Stimulated activated CD4-positive, alpha-beta T cell treated with anti-CD3 and anti-CD28 coated beads, Interleukin-4, amount 100 ng/mL, for 48 hours (primary cell): Measurements from ENCODE around the gene GCHFR.

Experiments
- DNase-seq, 2 donors: peaks; one replicate each; pipeline ENCODE4 v3.0.0-alpha.2; 2020; ENCODE audit warnings: low read depth in 2 of 2

The GCHFR gene

GRCh38 chr15:40763801-40764628 is at the start of gene GCHFR:
Gene GCHFR, plus strand, starts transcription at chr15:40764068. Its CDS starts 113 bp downstream, at chr15:40764181.
- DNase-seq, result peak; percentile 56 to 65

DNA sequence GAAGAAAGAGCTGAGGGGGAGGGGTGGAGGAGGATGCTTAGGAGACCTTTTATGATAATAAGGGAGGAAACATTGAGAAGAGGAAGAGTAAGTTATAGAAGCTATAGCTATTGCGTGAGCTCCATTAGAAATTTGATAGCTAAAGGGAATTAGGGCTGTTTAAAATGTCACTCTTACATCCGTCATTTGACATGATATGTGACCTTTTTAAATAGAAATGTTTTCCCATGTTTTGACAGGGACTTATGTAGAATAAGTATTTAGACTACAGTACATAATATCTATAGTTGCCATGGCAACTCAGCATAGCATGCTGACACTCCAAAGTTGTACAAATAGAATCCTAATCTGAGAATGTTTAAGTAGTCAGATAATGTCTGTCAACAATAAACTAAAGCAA is 49.7 kb upstream of the GCHFR start:
- no peak for DNase-seq

DNA sequence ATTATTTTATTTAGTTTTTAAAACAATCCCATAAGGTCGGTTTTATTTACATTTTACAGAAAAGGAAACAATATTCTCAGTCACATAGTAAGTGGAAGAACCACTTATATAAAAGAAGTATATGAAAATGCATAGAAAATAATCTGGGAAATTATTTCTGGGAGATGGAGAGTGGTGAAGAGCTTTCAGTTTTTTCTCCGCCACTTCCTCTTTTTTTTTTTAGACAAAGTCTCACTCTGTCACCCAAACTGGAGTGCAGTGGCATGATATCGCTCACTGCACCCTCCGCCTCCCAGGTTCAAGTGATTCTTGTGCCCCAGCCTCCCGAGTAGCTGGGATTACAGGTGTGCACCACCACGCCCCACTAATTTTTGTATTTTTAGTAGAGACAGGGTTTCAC is 47.7 kb upstream of the GCHFR start:
- DNase-seq, result no peak

- no peak for DNase-seq
These were observed 42.2 kb upstream of the GCHFR start for GRCh38 chr15:40721701-40722100.

GRCh38 chr15:40722354-40722753 is 41.5 kb upstream of the GCHFR start:
- no peak for DNase-seq

DNA sequence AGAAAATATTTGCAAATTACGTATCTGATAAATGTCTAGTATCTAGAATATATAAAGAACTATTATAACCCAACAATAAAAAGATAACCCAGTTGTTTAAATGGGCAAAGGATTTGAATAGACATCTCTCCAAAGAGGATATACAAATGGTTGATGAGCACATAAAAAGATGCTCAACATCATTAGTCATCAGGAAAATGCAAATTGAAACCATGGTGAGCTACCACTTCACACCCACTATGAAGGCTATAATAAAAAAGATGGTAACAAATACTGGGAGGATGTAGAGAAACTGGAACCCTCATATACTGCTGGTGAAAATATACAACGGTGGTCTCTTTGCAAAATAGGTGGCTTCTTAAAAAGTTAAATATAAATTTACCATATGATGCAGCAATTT is 40.9 kb upstream of the GCHFR start:
- DNase-seq, result no peak

DNA sequence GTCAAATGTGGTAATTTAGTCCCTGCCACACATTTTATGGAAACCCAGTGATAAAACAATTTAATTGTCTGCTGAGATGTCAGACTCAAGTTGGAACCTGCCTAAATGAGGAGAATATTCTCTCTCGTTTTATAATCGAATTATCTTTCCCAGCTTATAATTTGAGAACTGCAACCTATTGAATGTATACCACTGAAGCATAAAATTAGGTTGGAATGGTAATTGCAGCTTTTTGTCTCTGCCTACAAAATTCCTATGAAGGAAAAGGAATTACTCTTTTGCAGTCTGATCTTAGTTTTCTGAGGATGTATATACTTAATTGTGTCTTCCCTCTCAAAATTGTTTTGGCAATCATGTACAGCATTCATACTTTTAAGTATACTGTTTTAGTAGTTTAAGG is 39.9 kb upstream of the GCHFR start:
- DNase-seq, result no peak

GRCh38 chr15:40731034-40731433 is 32.8 kb upstream of the GCHFR start:
- no peak for DNase-seq

GRCh38 chr15:40736575-40736974 is 27.3 kb upstream of the GCHFR start:
- DNase-seq, result no peak

DNA sequence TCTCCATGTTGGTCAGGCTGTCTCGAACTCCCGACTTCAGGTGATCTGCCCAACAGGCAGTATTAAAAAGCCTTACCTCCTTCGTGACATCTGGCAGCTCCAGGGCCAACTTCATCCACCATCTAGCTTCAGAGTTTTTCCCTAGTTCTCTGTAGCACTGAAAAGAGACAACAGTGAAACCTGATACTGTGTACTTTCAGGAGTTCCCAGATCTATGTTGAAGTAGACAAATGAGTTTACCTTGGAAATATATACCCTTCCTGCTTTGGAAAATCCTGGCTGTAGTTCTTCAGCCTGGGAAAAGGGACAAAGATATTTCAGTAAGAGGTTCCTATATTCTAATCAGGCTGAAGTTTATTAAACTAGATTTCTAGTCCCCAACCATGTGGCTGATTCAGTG is 26.8 kb upstream of the GCHFR start:
- no peak for DNase-seq

DNA sequence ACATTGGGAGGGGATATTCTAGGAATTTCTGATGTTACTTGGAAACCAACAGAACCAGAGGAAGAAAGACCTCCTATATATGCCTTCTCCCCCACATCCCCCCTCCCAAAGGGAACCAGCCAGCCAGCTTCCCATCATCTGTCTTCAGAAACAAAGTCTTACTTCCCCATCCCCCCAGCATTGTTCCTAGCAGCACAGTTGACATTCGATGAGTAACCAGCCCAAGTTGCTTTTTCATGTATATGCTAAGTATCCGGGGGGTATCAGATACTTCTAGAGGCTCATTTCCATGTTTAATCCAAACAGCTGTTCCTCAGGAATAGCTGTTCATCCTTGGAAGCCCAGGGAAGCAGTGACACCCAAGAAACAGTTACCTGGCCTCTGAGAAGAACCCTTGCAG is 24.8 kb upstream of the GCHFR start:
- no peak for DNase-seq

DNA sequence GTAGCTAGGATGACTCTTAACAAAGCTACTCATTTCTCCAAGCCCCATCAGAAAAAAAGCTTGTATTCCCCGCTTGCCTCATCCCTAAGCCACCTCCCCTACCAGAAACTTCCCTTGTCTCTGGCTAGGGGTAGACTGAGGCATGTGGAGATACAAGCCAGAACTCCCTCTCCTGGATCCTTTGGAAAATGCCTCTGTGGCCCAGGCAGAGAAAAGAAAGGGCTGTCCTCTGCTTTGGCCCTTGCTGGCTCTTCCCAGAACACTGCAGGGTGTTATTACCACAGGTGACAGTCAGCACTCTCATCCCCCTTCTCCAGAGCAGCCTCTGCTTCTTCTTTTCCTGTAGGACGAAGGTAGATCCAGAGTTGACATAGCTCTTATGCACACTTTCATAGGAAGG is 24.0 kb upstream of the GCHFR start:
- DNase-seq, result no peak

- DNase-seq, result no peak
These were observed 20.4 kb upstream of the GCHFR start for GRCh38 chr15:40743485-40743901.

DNA sequence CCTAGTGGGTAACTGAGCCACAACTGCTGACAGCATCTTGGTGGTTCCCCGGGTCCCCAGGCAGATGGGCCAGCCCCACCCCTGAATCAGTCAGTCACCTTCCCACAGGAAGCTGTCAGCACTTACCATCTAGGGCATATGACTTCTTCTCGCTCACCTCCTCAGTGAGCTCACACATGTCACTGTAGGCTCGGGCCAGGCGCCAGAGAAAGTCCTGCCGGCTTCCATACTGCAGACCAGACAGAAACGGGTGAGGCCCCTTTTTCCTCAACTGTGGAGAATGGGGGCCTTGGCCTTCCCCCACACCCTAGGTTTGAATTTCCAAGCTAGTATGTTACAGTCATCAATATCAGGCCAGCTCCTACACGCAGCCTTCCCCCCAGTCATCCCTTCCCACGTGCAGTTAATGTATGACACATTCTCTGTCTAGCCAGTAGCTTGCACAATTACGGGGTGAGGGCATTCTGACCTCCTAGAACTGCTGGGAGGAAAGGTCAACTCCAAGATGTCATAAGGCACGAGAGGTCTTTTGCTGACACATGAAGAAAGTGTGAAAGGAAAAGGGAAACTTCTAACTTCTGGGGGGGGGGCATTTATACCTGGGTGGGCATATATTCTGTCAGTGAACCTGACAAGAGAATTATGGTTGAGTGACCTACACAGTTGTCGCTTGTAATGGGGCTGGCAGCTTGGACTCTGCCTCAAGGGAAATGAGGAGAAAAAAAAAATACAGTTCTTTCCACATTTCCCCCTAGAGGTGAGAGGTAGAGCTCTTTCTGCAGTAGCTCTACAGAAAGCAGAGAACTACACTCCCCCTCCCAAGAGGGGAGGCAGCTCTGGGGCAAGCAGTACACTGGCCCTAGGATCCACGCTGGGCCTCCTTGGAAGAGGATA is 19.7 kb upstream of the GCHFR start:
- DNase-seq, result peak; percentile 39 to 50

DNA sequence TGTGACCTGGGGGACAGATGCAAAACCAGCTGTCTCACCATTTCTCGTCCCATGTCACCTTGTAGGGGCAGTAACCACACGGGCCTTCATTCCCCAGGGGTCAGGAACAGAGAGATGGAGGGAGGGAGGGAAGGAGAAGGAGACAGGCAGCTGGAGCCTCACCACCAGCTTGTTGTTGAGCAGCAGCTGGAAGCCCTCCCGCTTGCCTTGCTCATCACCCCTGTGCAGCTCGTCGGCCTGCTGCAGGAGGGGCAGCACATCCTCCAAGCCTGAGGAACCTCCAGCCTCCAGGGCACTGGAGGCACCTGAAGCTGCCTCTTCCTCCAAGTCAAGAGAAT is 19.1 kb upstream of the GCHFR start:
- DNase-seq, result no peak

DNA sequence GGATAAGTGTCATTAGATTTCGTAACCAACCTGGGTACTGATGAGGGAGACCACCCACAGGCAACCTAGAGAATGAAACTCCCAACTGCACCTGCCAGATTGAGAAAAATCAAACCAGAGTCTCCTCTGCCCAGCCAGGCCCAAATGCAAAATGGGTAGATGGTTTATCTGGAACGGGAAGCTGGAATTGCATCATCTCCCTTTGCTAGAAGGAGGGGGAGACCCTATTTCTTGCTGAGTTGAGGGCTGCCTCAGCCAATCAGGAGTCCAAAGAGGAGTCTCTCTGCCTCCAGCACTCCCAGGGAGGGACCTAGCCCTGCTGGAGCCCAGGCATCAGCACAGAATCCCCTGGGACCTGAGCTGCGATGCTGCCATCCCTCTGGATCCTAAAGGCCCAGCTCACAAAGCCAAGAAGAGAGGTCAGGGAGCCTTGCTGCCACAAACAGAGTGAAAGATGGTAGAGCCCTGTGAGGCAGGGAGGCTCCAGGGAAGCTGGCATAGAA is 16.9 kb upstream of the GCHFR start:
- no peak for DNase-seq

GRCh38 chr15:40747685-40748631 is 15.9 kb upstream of the GCHFR start:
- DNase-seq, result no peak

DNA sequence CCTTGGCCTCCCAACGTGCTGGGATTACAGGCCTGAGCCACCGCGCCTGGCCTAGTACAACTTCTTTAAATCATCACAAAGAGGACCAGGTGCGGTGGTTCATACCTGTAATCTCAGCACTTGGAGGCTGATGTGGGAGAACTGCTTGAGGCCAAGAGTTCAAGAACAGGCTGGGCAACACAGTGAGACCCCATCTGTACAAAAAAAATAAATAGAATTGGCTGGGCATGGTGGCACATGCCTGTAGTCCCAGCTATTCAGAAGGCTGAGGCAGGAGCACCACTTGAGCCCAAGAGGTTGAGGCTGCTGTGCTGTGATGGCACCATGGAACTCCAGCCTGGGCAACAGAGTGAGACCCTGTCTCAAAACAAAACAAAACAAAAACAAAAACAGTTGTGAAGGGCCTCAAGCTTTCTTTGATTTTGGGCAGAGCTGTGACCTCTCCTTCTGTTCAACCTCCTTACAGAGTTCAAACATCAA is 14.7 kb upstream of the GCHFR start:
- no peak for DNase-seq

DNA sequence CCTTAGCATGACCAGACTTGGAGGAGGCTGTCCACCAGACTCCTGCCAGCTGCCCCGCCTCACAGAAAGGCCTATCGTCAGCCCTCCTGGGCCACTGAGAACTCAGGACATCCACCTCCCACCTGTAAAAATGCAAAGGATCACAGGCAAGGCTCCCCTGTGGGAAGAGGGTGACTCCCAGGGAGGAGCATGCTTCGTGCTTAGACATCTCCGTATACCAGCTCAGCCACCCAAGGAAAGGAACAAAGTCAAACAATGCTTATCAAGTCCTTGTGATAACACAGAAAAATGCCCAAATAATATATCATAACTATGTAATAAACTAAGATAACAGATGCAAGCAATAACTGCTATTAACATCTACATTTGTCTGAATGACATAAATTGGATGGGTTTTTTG is 13.0 kb upstream of the GCHFR start:
- no peak for DNase-seq

GRCh38 chr15:40751745-40752144 is 12.1 kb upstream of the GCHFR start:
- DNase-seq, result no peak

GRCh38 chr15:40754574-40754882 is 9.3 kb upstream of the GCHFR start:
- DNase-seq, result no peak
